HepG2 (cell line): ENCODE data around the gene DDAH2. TPM values are rescaled to one million over a fixed set of nuclear protein-coding genes. Genes with fewer than 3 reads are reported as not detected.

ENCODE experiments used
- ATAD3A ChIP-seq: sonication (generic); formaldehyde crosslinking; IDR thresholded peaks from 2 replicates; pipeline ENCODE4 v1.4.0; 2020; ENCODE audit warnings: missing genetic modification reagents
- CEBPG ChIP-seq: IDR thresholded peaks from 2 replicates; pipeline ENCODE4 v1.6.1; 2016
- CEBPZ ChIP-seq: IDR thresholded peaks from 2 replicates; pipeline ENCODE4 v1.6.1; 2012; ENCODE audit warnings: low read length, improper control_type of control experiment
- EEA1 ChIP-seq: sonication (generic); formaldehyde crosslinking; IDR thresholded peaks from 2 replicates; pipeline ENCODE4 v1.5.1; 2020; ENCODE audit warnings: mild to moderate bottlenecking, missing genetic modification reagents, borderline replicate concordance
- ETV5 ChIP-seq: IDR thresholded peaks from 2 replicates; pipeline ENCODE4 v1.6.1; 2018; ENCODE audit warnings: missing biosample characterization, missing genetic modification reagents, inconsistent platforms, borderline replicate concordance
- HMG20B ChIP-seq: conservative IDR thresholded peaks from 2 replicates; pipeline ENCODE4 v1.6.1; 2016; ENCODE audit warnings: missing genetic modification reagents, missing compliant biosample characterization
- KAT8 ChIP-seq: IDR thresholded peaks from 2 replicates; pipeline ENCODE4 v1.6.1; 2016; ENCODE audit warnings: missing genetic modification reagents, missing compliant biosample characterization
- MAZ ChIP-seq, 2 experiments: sonication (generic) in 1 of 2; formaldehyde crosslinking in 1 of 2; IDR thresholded peaks; 2 replicates each; pipeline versions ENCODE4 v1.5.0 to v1.6.1; 2012 to 2020; ENCODE audit warnings: low read depth in 2 of 2, mild to moderate bottlenecking in 2 of 2, borderline replicate concordance in 1 of 2, improper control_type of control experiment in 1 of 2, low read length in 1 of 2, missing genetic modification reagents in 1 of 2, moderate library complexity in 1 of 2
- MED13 ChIP-seq: sonication (generic); formaldehyde crosslinking; IDR thresholded peaks from 2 replicates; pipeline ENCODE4 v1.5.0; 2020; ENCODE audit warnings: missing genetic modification reagents
- MEIS2 ChIP-seq: sonication (generic); formaldehyde crosslinking; IDR thresholded peaks from 2 replicates; pipeline ENCODE4 v1.9.0; 2021; ENCODE audit warnings: mild to moderate bottlenecking, missing genetic modification reagents
- NFKB2 ChIP-seq: sonication (generic); formaldehyde crosslinking; IDR thresholded peaks from 2 replicates; pipeline ENCODE4 v1.4.0; 2020; ENCODE audit warnings: missing genetic modification reagents, borderline replicate concordance
- NFYC ChIP-seq: IDR thresholded peaks from 2 replicates; pipeline ENCODE4 v1.6.1; 2016; ENCODE audit warnings: missing genetic modification reagents, missing compliant biosample characterization
- TCF12 ChIP-seq, 2 experiments: fragments of 450-650 bp in 1 of 2; sonication (generic) in 1 of 2; formaldehyde crosslinking in 1 of 2; IDR thresholded peaks; 2 replicates each; pipeline versions ENCODE4 v1.6.1 to v1.8.0; 2017 to 2022; ENCODE audit warnings: antibody characterized with exemption in 1 of 2, mild to moderate bottlenecking in 1 of 2, missing genetic modification reagents in 1 of 2, moderate library complexity in 1 of 2
- TSC22D2 ChIP-seq: sonication (generic); formaldehyde crosslinking; IDR thresholded peaks from 2 replicates; pipeline ENCODE4 v1.5.1; 2020; ENCODE audit warnings: missing genetic modification reagents, mild to moderate bottlenecking, borderline replicate concordance
- ZFYVE20 ChIP-seq: sonication (generic); formaldehyde crosslinking; IDR thresholded peaks from 2 replicates; pipeline ENCODE4 v1.8.0; 2023; ENCODE audit warnings: low read depth, mild to moderate bottlenecking, moderate library complexity, missing genetic modification reagents, borderline replicate concordance
- ZNF549 ChIP-seq: sonication (generic); formaldehyde crosslinking; IDR thresholded peaks from 2 replicates; pipeline ENCODE4 v1.5.0; 2020; ENCODE audit warnings: missing genetic modification reagents
- ZNF556 ChIP-seq: sonication (generic); formaldehyde crosslinking; IDR thresholded peaks from 2 replicates; pipeline ENCODE4 v1.4.0; 2020; ENCODE audit warnings: mild to moderate bottlenecking, missing genetic modification reagents, borderline replicate concordance
- polyA plus RNA-seq, 8 experiments: library from polyadenylated mRNA; depleted of rRNA in 3 of 8; stranded (reverse) in 7 of 8; unstranded in 1 of 8; fragments of >200 nt; fragmentation: Illumina TruSeq in 4 of 8; extraction: Trizol in 4 of 8; gene quantifications; 2 replicates each; pipeline versions ENCODE4 v1.2.1 to v1.2.3, GENCODE V29; 2011 to 2016; ENCODE audit warnings: low read depth in 4 of 8, missing spikeins in 1 of 8, mixed read lengths in 1 of 8; ENCODE audit not compliant: insufficient read depth in 1 of 8
- total RNA-seq, 5 experiments: library from RNA; depleted of rRNA; stranded (reverse); fragments of >200 nt; fragmentation: Illumina TruSeq; extraction: Trizol; gene quantifications; 2 replicates each; pipeline ENCODE4 v1.2.3, GENCODE V29; 2016; ENCODE audit warnings: low read depth in 1 of 5
- TF ChIP-seq, protein P1 (sequence below): sonication (generic); formaldehyde crosslinking; IDR thresholded peaks from 2 replicates; pipeline ENCODE4 v1.4.0; 2020; ENCODE audit warnings: missing genetic modification reagents, borderline replicate concordance
- TF ChIP-seq, protein P2 (sequence below): sonication (generic); formaldehyde crosslinking; IDR thresholded peaks from 2 replicates; pipeline ENCODE4 v1.5.0; 2020; ENCODE audit warnings: mild to moderate bottlenecking, missing genetic modification reagents, moderate library complexity

Gene DDAH2
- total and polyA plus RNA-seq, 2 of the 13 experiments (the other 11 are each of a cell fraction or from before 2014, with no cell fraction given): 16.4 to 21.1 TPM

DNA sequence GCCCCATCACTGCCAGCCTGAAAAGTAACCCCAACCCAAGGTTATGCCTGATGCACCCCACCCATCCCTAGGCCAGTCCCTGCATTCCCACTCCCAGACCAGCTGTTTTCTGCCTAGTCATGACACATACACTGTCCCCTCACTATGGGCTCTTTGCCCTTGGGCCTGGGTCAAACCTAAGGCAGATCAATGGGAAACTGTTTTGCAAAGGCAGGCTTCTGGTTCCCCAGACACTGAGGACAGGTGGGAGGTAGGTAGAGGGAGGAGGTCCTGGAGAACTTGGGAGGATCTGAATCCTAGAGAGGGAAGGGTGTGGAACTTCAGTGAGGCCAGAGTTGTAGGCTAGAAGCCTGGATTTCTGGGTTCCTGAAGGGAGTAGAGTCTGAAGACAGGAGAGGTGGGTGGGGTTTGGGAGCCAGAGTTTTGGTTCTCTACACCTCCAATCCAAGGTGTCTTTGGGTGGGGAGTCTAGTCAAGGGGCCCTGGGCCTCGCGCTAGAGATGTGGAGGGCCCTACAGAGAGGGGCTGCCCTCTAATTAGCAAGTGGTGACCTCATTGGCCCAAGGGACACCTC lies 5.2 kb upstream of the DDAH2 start (continued):
- TF ChIP-seq, protein P1, sequence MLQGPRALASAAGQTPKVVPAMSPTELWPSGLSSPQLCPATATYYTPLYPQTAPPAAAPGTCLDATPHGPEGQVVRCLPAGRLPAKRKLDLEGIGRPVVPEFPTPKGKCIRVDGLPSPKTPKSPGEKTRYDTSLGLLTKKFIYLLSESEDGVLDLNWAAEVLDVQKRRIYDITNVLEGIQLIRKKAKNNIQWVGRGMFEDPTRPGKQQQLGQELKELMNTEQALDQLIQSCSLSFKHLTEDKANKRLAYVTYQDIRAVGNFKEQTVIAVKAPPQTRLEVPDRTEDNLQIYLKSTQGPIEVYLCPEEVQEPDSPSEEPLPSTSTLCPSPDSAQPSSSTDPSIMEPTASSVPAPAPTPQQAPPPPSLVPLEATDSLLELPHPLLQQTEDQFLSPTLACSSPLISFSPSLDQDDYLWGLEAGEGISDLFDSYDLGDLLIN (CRISPR knock-in tag): no peak
- no peak for TF ChIP-seq NFYC (CRISPR knock-in tag)
- no peak for TF ChIP-seq TSC22D2
- TF ChIP-seq MAZ (IDR thresholded peaks at IDR 0.05; ENCODE audit: borderline replicate concordance, low read depth, low read length): no peak
- 0 out of 2 replicates have a peak, but pooled peaks have one; percentile 19 for TF ChIP-seq MAZ (CRISPR knock-in tag; IDR thresholded peaks at IDR 0.05; ENCODE audit: low read depth)
- TF ChIP-seq CEBPG (CRISPR knock-in tag): no peak
- TF ChIP-seq ZNF549 (CRISPR knock-in tag): no peak
- TF ChIP-seq HMG20B (CRISPR knock-in tag): no peak
- peak; percentile 53; the same call in 1 of the 2 replicates for TF ChIP-seq ZNF556 (CRISPR knock-in tag)
- TF ChIP-seq, protein P2, sequence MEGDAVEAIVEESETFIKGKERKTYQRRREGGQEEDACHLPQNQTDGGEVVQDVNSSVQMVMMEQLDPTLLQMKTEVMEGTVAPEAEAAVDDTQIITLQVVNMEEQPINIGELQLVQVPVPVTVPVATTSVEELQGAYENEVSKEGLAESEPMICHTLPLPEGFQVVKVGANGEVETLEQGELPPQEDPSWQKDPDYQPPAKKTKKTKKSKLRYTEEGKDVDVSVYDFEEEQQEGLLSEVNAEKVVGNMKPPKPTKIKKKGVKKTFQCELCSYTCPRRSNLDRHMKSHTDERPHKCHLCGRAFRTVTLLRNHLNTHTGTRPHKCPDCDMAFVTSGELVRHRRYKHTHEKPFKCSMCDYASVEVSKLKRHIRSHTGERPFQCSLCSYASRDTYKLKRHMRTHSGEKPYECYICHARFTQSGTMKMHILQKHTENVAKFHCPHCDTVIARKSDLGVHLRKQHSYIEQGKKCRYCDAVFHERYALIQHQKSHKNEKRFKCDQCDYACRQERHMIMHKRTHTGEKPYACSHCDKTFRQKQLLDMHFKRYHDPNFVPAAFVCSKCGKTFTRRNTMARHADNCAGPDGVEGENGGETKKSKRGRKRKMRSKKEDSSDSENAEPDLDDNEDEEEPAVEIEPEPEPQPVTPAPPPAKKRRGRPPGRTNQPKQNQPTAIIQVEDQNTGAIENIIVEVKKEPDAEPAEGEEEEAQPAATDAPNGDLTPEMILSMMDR (CRISPR knock-in tag): no peak
- no peak for TF ChIP-seq ATAD3A (CRISPR knock-in tag)
- peak; percentile 33; the same call in 1 of the 2 replicates for TF ChIP-seq KAT8
- no peak for TF ChIP-seq MEIS2
- no peak for TF ChIP-seq CEBPZ
- TF ChIP-seq MED13 (CRISPR knock-in tag): no peak
- no peak for TF ChIP-seq EEA1 (CRISPR knock-in tag)
- TF ChIP-seq ZFYVE20 (CRISPR knock-in tag): no peak
- no peak for TF ChIP-seq NFKB2 (CRISPR knock-in tag)
- TF ChIP-seq TCF12 (IDR thresholded peaks at IDR 0.05): no peak
- no peak for TF ChIP-seq TCF12 (CRISPR knock-in tag; IDR thresholded peaks at IDR 0.05)
- TF ChIP-seq ETV5 (CRISPR knock-in tag): no peak
